HG02678 (cell line): ENCODE data around the gene RIPPLY2.
"Not testable (repeated sequence)": the region's sequence is repeated elsewhere in the genome, so short reads cannot be mapped to it uniquely, and the experiment has no call there.

ENCODE experiments used
- ATAC-seq: cut with Tn5 transposase; IDR thresholded peaks from one replicate; pipeline ENCODE4 v1.9.1; 2021; ENCODE audit warnings: mild to moderate bottlenecking, moderate library complexity; ENCODE audit not compliant: unreplicated experiment

Gene RIPPLY2

GRCh38 chr6:83897094-83897493 is 43.9 kb downstream of the RIPPLY2 start:
- not testable (repeated sequence) for ATAC-seq

DNA sequence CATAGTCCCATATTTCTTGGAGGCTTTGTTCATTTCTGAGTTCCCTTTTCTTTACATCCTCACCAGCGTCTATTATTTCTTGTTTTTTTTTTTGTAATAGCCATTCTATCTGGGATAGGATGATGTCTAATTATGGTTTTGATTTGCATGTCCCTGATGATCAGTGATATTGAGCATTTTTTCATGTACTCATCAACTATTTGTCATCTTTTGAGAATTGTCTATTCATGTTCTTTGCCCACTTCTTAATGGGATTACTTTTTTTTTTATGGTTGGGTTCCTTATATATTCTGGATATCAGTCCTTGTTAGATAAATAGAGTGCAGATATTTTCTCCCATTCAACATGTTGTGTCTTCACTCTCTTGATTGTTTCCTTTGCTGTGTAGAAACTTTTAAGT is 48.5 kb downstream of the RIPPLY2 start:
- ATAC-seq, result no peak

DNA sequence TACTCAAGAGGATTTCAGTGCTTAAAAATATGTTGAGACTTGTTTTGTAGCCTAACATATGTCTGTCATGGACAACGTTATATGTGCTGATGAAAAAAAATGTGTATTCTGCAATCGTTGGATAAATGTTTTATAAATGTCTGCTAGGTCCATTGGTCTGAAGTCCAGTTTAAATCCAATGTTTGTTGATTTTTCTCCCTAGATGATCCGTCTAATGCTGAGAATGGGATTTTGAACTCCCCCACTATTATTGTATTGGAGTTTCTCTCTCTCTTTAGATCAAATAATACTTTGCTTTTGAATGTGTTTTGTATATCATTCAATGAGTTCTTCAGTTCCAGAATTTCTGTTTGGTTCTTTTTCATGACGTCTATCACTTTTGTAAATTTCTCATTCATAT is 51.2 kb downstream of the RIPPLY2 start:
- ATAC-seq, result no peak

GRCh38 chr6:83905648-83906047 is 52.5 kb downstream of the RIPPLY2 start:
- no peak for ATAC-seq
